ENCODE data around the gene MSRB3.

DNA sequence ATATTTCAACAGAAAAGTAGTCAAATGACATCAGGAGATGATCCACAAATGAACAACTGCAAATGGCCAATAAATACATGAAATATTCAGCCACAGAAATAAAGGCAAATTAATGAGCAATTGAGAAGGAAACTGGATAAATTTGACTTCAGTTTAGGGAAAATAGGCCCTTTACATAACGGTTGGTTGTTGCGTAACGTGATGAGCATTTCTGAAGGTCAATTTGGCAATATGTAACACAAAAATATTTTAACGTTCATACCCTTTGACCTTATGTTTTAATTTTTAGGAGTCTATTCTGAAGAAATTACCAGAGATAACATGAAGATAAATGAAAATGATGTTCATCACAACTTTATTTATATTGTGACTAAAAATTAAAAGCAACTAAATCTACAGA is 14.7 kb upstream of the MSRB3 start:
- TF ChIP-seq CTCF (IDR thresholded peaks at IDR 0.05; ENCODE audit: poor library complexity, severe bottlenecking) (no peak), REST (IDR thresholded peaks at IDR 0.05; ENCODE audit: borderline replicate concordance) (no peak)
